ENCODE data around the gene CERS6. TPM values are rescaled to one million over a fixed set of nuclear protein-coding genes. Genes with fewer than 3 reads are reported as not detected.
"Not testable (repeated sequence)": the region's sequence is repeated elsewhere in the genome, so short reads cannot be mapped to it uniquely, and the experiment has no call there.

The CERS6 gene
- total RNA-seq, 1 experiment from 2014 or later = 14.0 TPM

- Histone ChIP-seq H3K4me3 (ENCODE audit: insufficient read depth, low read depth, low read length) (no peak overlapping the region), H3K27me3 (ENCODE audit: control insufficient read depth, insufficient read depth, low read length) (no peaks in the 10 kb centered on the region), H3K36me3 (replicated peaks; ENCODE audit: control insufficient read depth, insufficient read depth, low read length) (no peaks in the 10 kb centered on the region)
- no peak for DNase-seq
Observed at GRCh38 chr2:168740360-168740759, 284.3 kb downstream of the CERS6 start.

DNA sequence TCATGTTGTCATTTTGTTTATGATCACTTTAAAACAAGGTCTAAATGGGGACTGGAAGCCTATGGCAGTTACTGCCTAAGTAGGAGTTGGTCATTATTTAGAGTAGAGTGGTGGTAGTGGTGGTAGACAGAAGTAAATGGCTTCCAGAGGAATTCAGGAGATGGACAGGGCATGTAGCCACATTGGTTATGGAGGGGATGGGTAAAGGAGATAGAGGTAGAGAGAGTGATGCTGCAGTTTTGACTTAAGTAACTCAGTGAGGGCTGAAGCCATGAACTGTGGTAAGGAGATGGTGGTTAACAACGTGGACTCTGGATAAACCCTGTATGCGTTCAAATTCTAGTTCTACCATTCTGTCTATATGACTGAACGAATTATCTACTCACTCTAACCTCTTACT is 284.7 kb downstream of the CERS6 start:
- H3K36me3 ChIP-seq (replicated peaks; ENCODE audit: control insufficient read depth, insufficient read depth, low read length) = no peaks in the 10 kb centered on the region
- no peak for DNase-seq
- no peaks in the 10 kb centered on the region for H3K27me3 ChIP-seq (ENCODE audit: control insufficient read depth, insufficient read depth, low read length)
- H3K4me3 ChIP-seq (ENCODE audit: insufficient read depth, low read depth, low read length) = no peak overlapping the region

GRCh38 chr2:168742258-168742932 is 286.3 kb downstream of the CERS6 start:
- H3K27me3 ChIP-seq (ENCODE audit: control insufficient read depth, insufficient read depth, low read length) = no peaks in the 10 kb centered on the region
- no peaks in the 10 kb centered on the region for H3K36me3 ChIP-seq (replicated peaks; ENCODE audit: control insufficient read depth, insufficient read depth, low read length)
- no peak overlapping the region for H3K4me3 ChIP-seq (ENCODE audit: insufficient read depth, low read depth, low read length)
- no peak for DNase-seq

DNA sequence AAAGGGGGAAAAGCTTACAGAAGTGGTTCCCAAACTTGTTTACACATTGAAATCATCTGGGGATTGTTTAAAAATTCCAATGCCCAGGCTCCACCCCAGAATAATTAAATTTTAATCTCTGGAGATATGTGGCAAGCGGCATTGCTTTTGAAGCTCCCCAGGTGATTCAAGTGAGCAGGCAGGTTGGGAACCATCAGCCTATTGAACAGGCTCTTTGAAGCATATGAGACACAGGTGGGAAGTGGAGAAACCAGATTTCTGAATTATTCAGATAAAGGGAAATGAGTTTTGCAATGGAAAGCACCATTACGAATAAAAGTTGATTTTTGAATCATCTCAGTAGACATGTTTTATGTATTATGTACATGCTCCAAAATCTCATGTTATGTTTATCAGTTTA is 288.8 kb downstream of the CERS6 start:
- H3K27me3 ChIP-seq (ENCODE audit: control insufficient read depth, insufficient read depth, low read length) = no peaks in the 10 kb centered on the region

GRCh38 chr2:168748461-168748860 is 292.4 kb downstream of the CERS6 start:
- Histone ChIP-seq H3K27me3 (ENCODE audit: control insufficient read depth, insufficient read depth, low read length) (no peaks in the 10 kb centered on the region), H3K4me3 (ENCODE audit: insufficient read depth, low read depth, low read length) (no peak overlapping the region), H3K36me3 (replicated peaks; ENCODE audit: control insufficient read depth, insufficient read depth, low read length) (no peaks in the 10 kb centered on the region)
- DNase-seq = no peak

More for the DNA sequence above, 288.8 kb downstream of the CERS6 start:
- DNase-seq = no peak
- H3K4me3 ChIP-seq (ENCODE audit: insufficient read depth, low read depth, low read length) = no peak overlapping the region
- H3K36me3 ChIP-seq (replicated peaks; ENCODE audit: control insufficient read depth, insufficient read depth, low read length) = no peaks in the 10 kb centered on the region

GRCh38 chr2:168749297-168749696 is 293.2 kb downstream of the CERS6 start:
- no peak for DNase-seq
- H3K36me3 ChIP-seq (replicated peaks; ENCODE audit: control insufficient read depth, insufficient read depth, low read length) = no peaks in the 10 kb centered on the region
- no peaks in the 10 kb centered on the region for H3K27me3 ChIP-seq (ENCODE audit: control insufficient read depth, insufficient read depth, low read length)
- H3K4me3 ChIP-seq (ENCODE audit: insufficient read depth, low read depth, low read length) = no peak overlapping the region

GRCh38 chr2:168751104-168751740 is 295.1 kb downstream of the CERS6 start:
- no peak for DNase-seq
- Histone ChIP-seq H3K36me3 (replicated peaks; ENCODE audit: control insufficient read depth, insufficient read depth, low read length) (no peaks in the 10 kb centered on the region), H3K4me3 (ENCODE audit: insufficient read depth, low read depth, low read length) (no peak overlapping the region), H3K27me3 (ENCODE audit: control insufficient read depth, insufficient read depth, low read length) (no peaks in the 10 kb centered on the region)

DNA sequence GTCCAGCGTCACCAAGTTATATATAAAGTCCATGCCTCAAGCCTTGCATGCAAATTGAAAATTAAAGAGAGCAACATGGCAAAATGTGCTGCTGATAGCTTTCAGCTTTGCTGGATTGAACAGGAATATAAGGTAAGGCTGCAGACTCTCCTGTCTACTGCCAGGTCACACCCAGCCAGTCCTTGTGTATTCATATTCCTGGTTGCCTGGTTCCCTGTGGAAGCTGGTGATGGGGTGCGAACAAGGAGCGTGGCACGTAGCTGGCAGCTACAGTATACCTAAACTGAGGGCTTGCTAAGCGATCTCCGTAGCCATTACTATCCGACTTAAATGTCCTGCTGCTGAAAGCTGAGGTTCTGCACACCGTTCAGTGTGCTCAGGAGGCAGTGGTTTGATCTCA is 296.3 kb downstream of the CERS6 start:
- Histone ChIP-seq H3K36me3 (replicated peaks; ENCODE audit: control insufficient read depth, insufficient read depth, low read length) (no peaks in the 10 kb centered on the region), H3K4me3 (ENCODE audit: insufficient read depth, low read depth, low read length) (no peak overlapping the region), H3K27me3 (ENCODE audit: control insufficient read depth, insufficient read depth, low read length) (no peaks in the 10 kb centered on the region)
- no peak for DNase-seq

DNA sequence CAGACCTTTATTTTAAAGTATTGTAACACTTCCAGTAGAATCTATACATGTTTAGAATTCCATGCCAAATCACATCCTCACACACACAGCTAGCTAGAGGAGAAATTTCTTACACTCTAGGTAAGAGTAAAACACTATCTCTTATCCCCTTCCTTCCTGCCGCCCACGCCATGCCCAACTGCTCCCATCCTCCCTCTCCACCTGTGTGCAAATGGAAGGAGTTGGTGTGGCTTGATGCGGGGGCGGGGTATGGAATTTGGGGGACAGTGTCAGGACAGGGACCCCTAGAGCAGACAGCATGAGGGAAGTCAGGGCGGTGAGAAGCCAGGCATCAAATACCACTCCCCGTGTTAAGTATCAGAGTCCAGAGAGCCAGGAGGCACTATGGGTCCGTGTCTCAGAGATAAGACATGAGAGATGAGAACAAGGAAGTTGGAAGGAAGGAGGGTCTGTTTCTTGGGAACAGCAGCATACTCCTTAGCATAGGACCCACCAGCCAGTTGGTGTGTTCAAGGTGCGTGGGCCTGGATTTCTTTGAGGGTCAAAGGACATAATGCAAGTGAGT is 297.8 kb downstream of the CERS6 start:
- Histone ChIP-seq H3K27me3 (ENCODE audit: control insufficient read depth, insufficient read depth, low read length) (no peaks in the 10 kb centered on the region), H3K4me3 (ENCODE audit: insufficient read depth, low read depth, low read length) (no peak overlapping the region), H3K36me3 (replicated peaks; ENCODE audit: control insufficient read depth, insufficient read depth, low read length) (no peaks in the 10 kb centered on the region)
- no peak for DNase-seq

GRCh38 chr2:168757223-168757622 is 301.2 kb downstream of the CERS6 start:
- no peak overlapping the region for H3K4me3 ChIP-seq (ENCODE audit: insufficient read depth, low read depth, low read length)
- DNase-seq = no peak
- no peaks in the 10 kb centered on the region for H3K27me3 ChIP-seq (ENCODE audit: control insufficient read depth, insufficient read depth, low read length)
- H3K36me3 ChIP-seq (replicated peaks; ENCODE audit: control insufficient read depth, insufficient read depth, low read length) = no peaks in the 10 kb centered on the region

DNA sequence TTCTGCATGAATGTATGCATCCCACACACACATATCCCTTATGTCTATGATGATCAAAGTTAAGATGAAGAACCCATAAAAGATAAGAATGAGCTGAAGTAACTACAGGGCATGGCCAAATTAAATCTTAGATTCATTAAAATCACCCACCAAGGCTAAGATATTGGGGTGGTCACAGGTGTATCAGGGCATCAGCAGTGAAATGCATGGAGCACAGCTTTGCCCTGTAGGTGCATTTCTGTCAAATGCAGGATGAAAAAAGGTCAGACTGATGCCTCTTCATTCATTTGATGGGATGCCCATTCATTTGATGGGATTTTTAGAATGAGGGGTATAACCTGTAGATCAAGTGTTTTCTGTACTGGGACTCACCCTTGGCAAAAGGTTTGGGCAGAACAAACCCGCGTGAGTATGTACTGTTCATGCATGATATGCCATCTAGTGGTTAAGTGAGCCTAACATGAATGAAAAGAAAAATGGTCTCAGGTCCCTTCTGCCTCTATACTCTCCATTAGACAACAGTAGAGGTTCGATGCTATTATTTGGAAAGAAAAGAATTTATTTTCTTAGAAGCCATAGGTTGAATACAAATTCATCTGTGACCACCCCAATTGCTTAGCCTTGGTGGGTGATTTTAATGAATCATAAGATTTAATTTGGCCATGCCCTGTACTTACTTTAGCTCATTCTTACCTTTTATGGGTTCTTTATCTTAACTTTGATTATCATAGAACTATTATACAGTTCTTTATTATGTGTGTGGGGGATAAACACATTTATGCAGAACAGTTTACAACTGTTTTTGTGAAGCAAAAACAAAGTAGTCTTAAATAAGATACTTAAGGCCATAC is 303.1 kb downstream of the CERS6 start:
- peak; percentile 48 for DNase-seq
- no peaks in the 10 kb centered on the region for H3K27me3 ChIP-seq (ENCODE audit: control insufficient read depth, insufficient read depth, low read length)
- H3K4me3 ChIP-seq (ENCODE audit: insufficient read depth, low read depth, low read length) = no peak overlapping the region
- no peaks in the 10 kb centered on the region for H3K36me3 ChIP-seq (replicated peaks; ENCODE audit: control insufficient read depth, insufficient read depth, low read length)

DNA sequence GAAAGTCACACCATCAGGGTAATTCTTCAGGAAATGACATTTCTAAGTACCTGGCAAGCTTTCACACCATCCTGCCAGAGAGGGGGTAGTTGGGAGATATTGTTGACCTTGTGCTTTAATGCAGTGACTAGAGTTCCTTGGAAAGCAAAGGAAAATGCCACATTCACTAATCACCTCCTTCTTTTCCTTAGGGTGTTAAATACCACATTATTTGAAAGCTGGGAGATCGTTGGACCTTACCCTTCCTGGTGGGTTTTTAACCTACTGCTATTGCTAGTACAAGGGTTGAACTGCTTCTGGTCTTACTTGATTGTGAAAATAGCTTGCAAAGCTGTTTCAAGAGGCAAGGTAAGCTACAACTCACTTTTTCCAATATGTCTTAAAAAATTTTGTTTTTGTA is 309.3 kb downstream of the CERS6 start:
- Histone ChIP-seq H3K27me3 (ENCODE audit: control insufficient read depth, insufficient read depth, low read length) (no peaks in the 10 kb centered on the region), H3K4me3 (ENCODE audit: insufficient read depth, low read depth, low read length) (no peak overlapping the region), H3K36me3 (replicated peaks; ENCODE audit: control insufficient read depth, insufficient read depth, low read length) (no peaks in the 10 kb centered on the region)
- DNase-seq = no peak

- no peaks in the 10 kb centered on the region for H3K27me3 ChIP-seq (ENCODE audit: control insufficient read depth, insufficient read depth, low read length)
- no peak overlapping the region for H3K4me3 ChIP-seq (ENCODE audit: insufficient read depth, low read depth, low read length)
- no peaks in the 10 kb centered on the region for H3K36me3 ChIP-seq (replicated peaks; ENCODE audit: control insufficient read depth, insufficient read depth, low read length)
- no peak for DNase-seq
Observed at GRCh38 chr2:168766600-168766999, 310.5 kb downstream of the CERS6 start.

DNA sequence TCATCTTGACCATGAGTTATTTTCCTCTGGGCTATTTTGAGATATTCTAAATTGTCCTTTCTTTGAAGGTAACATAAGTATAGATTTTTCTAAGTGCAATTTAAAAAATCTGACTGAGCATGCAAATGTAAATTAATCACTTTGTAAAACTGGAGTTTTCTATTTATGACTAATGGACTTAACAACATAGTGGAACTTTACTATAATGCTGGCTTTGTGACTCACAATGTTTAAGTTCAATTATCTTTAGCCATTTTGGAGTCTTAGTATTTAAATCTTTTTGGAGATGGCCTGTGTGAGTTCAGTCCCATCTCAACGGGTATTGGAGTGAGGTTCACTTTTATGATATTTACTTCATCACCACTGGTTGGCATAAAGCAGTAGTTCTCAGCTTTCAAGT is 311.2 kb downstream of the CERS6 start:
- no peak for DNase-seq
- Histone ChIP-seq H3K4me3 (ENCODE audit: insufficient read depth, low read depth, low read length) (no peak overlapping the region), H3K36me3 (replicated peaks; ENCODE audit: control insufficient read depth, insufficient read depth, low read length) (no peaks in the 10 kb centered on the region), H3K27me3 (ENCODE audit: control insufficient read depth, insufficient read depth, low read length) (no peaks in the 10 kb centered on the region)

GRCh38 chr2:168768357-168768756 is 312.3 kb downstream of the CERS6 start:
- not testable (repeated sequence) for H3K27me3 ChIP-seq (ENCODE audit: control insufficient read depth, insufficient read depth, low read length); H3K36me3 ChIP-seq (replicated peaks; ENCODE audit: control insufficient read depth, insufficient read depth, low read length); DNase-seq; H3K4me3 ChIP-seq (ENCODE audit: insufficient read depth, low read depth, low read length)

Data from H7 (cell line).